Measurements from ENCODE around the gene SARM1. TPM values are rescaled to one million over a fixed set of nuclear protein-coding genes. Genes with fewer than 3 reads are reported as not detected.
A peak's percentile ranks its signal among the peaks of the same experiment; 100 is the strongest.

The SARM1 gene
- total and polyA plus RNA-seq, 9 of the 15 experiments (the other 6 are each of a cell fraction or from before 2014, with no cell fraction given): 0.04 to 0.55 (median 0.11) TPM; not detected in 2

GRCh38 chr17:28335201-28335958 lies 36.1 kb upstream of the SARM1 start, which contains the start of the genes IFT20 and TNFAIP1 (continued):
- TF ChIP-seq RREB1 (CRISPR knock-in tag; IDR thresholded peaks at IDR 0.05): peak; percentile 97
- TF ChIP-seq TFAP4 (CRISPR knock-in tag; IDR thresholded peaks at IDR 0.05; ENCODE audit: borderline replicate concordance): peak; percentile 89; the same call in 1 of the 2 replicates
- peak; percentile 100 for TF ChIP-seq HCFC1 (IDR thresholded peaks at IDR 0.05; ENCODE audit: low read depth, low read length)
- TF ChIP-seq ZNF407 (IDR thresholded peaks at IDR 0.05; ENCODE audit: low read depth): no peak
- TF ChIP-seq ZNF143 (CRISPR knock-in tag; IDR thresholded peaks at IDR 0.05): peak; percentile 95
- TF ChIP-seq CBFA2T2 (conservative IDR thresholded peaks at IDR 0.05): no peak
- peak; percentile 86 for TF ChIP-seq ZBTB17 (CRISPR knock-in tag; IDR thresholded peaks at IDR 0.05)
- TF ChIP-seq MTA2 (IDR thresholded peaks at IDR 0.05; ENCODE audit: low read depth): peak; percentile 79
- TF ChIP-seq PATZ1 (CRISPR knock-in tag; IDR thresholded peaks at IDR 0.05; ENCODE audit: borderline replicate concordance): no peak

Data from K562 (cell line).